ENCODE results near the gene TUFM. TPM values are rescaled to one million over a fixed set of nuclear protein-coding genes. Genes with fewer than 3 reads are reported as not detected.

The TUFM gene
- total RNA-seq, 1 experiment from 2014 or later: 198 TPM

Small RNA genes within 50 kb of the gene (microRNA-seq; reads per million reads assigned to microRNA genes)
- not detected for gene MIR4721

Other genes with a start within 250 kb of the TUFM start
- gene SULT1A2, start 249.3 kb downstream of the TUFM start, total RNA-seq (2022): 0.44 and 0.76 TPM in 2 replicates
- 4.2 and 5.3 TPM in 2 replicates for gene SULT1A1, start 236.3 kb downstream of the TUFM start, total RNA-seq (2022)
- gene NPIPB8, start 208.3 kb downstream of the TUFM start, total RNA-seq (2022): not detected in 2 replicates
- 968 and 1,390 TPM in 2 replicates for gene EIF3C, start 134.9 kb downstream of the TUFM start, total RNA-seq (2022)
- gene NPIPB9, start 94.6 kb downstream of the TUFM start, total RNA-seq (2022): 2.1 TPM in 2 replicates
- 245 and 251 TPM in 2 replicates for gene ATXN2L, start 23.3 kb downstream of the TUFM start, total RNA-seq (2022)
- gene SH2B1, start 17.5 kb upstream of the TUFM start, total RNA-seq (2022): 27.3 and 31.5 TPM in 2 replicates
- gene ATP2A1, start 32.1 kb upstream of the TUFM start, total RNA-seq (2022): 0.23 and 1.7 TPM in 2 replicates
- gene RABEP2, start 78.9 kb upstream of the TUFM start, total RNA-seq (2022): 10.7 and 17.8 TPM in 2 replicates
- not detected in 2 replicates for gene CD19, start 85.6 kb upstream of the TUFM start, total RNA-seq (2022)
- gene NFATC2IP, start 104.6 kb upstream of the TUFM start, total RNA-seq (2022): 39.5 and 41.3 TPM in 2 replicates
- gene SPNS1, start 128.4 kb upstream of the TUFM start, total RNA-seq (2022): 25.2 and 36.8 TPM in 2 replicates
- gene LAT, start 138.7 kb upstream of the TUFM start, total RNA-seq (2022): 4.4 and 4.8 TPM in 2 replicates